ENCODE results near the gene KPNB1. TPM values are rescaled to one million over a fixed set of nuclear protein-coding genes. Genes with fewer than 3 reads are reported as not detected.

Gene KPNB1
- total and polyA plus RNA-seq, 2 of the 8 experiments (the other 6 are each of a cell fraction or from before 2014, with no cell fraction given): 171 to 625 TPM

DNA sequence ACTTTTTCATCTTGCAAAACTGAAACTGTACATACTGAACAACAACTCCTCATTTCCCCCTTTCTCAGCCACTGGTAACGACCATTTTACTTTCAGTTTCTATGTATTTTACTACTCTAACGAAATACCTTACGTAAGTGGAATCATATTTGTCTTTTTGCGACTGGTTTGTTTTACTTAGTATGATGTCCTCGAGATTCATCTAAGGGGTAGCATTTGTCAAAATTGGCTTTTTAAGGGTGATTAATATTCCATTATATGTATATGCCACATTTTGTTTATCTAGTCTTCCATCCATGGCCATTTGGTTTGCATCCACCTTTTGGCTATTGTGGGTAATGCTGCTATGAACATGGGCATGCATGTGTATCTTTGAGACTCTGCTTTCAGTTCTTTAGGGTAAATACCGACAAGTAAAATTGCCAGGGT, 10.4 kb downstream of the KPNB1 start:
- Histone ChIP-seq H3K27ac (ENCODE audit: low read depth, low read length) (no peak overlapping the region), H3K23me2 (ENCODE audit: low read depth, low read length) (no peaks in the 10 kb centered on the region), H2AK5ac (ENCODE audit: low read depth, low read length) (no peak overlapping the region), H3K4me1 (replicated peaks in 1 of 4; ENCODE audit: control insufficient read depth in 3 of 4, insufficient read depth in 4 of 4, low read length in 3 of 4) (peaks cover 0 to 7% (median 5%) of the 10 kb centered on the region in 4 experiments; a peak in 3 of 7 replicates), H3K18ac (ENCODE audit: extremely low read depth, low read length) (no peak overlapping the region), H3K23ac (ENCODE audit: insufficient read length) (no peak overlapping the region), H3K36me3 (ENCODE audit: control insufficient read depth in 2 of 4, insufficient read depth in 4 of 4, low read length in 3 of 4) (peaks cover 61 to 98% (median 89%) of the 10 kb centered on the region in 4 experiments), H2BK120ac (replicated peaks; ENCODE audit: low read depth, low read length) (no peak overlapping the region), H4K5ac (ENCODE audit: insufficient read length, low read depth, low read length) (no peak overlapping the region), H3K79me2 (ENCODE audit: control insufficient read depth in 1 of 2, insufficient read depth in 2 of 2, low read length in 2 of 2) (peaks cover 1 to 57% of the 10 kb centered on the region in 2 experiments), H3K9ac (replicated peaks in 1 of 4; ENCODE audit: extremely low read depth in 1 of 4, low read depth in 3 of 4, low read length in 3 of 4) (no peak overlapping the region), H3K27me3 (replicated peaks in 1 of 4; ENCODE audit: control insufficient read depth in 3 of 4, extremely low read depth in 1 of 4, insufficient read depth in 3 of 4, low read length in 3 of 4) (no peaks in the 10 kb centered on the region), H3K79me1 (ENCODE audit: low read depth, low read length) (peaks cover 2% of the 10 kb centered on the region; the same call in 1 of the 2 replicates), H4K91ac (replicated peaks; ENCODE audit: insufficient read length, low read length) (no peak overlapping the region), H3K4ac (replicated peaks; ENCODE audit: insufficient read length, low read depth, low read length) (no peak overlapping the region), H2BK5ac (ENCODE audit: low read depth, low read length) (no peak overlapping the region), H2BK12ac (ENCODE audit: low read depth, low read length) (no peak overlapping the region), H3K4me3 (ENCODE audit: extremely low read depth in 1 of 4, insufficient read depth in 2 of 4, low read depth in 3 of 4, low read length in 4 of 4) (no peak overlapping the region), H2AFZ (ENCODE audit: low read length) (no peak overlapping the region), H3K56ac (replicated peaks; ENCODE audit: insufficient read length, low read depth, low read length) (no peak overlapping the region), H2BK15ac (ENCODE audit: low read length) (no peak overlapping the region), H4K20me1 (replicated peaks in 1 of 2; ENCODE audit: control insufficient read depth in 1 of 2, insufficient read depth in 2 of 2, low read length in 2 of 2) (peaks cover 18 to 25% of the 10 kb centered on the region in 2 experiments), H3K4me2 (ENCODE audit: insufficient read depth in 1 of 2, low read depth in 2 of 2, low read length in 2 of 2) (no peak overlapping the region), H3K14ac (ENCODE audit: insufficient read length) (no peak overlapping the region), H4K8ac (ENCODE audit: extremely low read depth, insufficient read depth, low read length) (no peak overlapping the region), H2BK20ac (ENCODE audit: low read length) (no peak overlapping the region), H3K9me3 (ENCODE audit: insufficient read depth in 2 of 2, low read depth in 1 of 2, low read length in 1 of 2) (no peaks in the 10 kb centered on the region)
- FAIRE-seq (no peak), DNase-seq (ENCODE audit: low read depth in 1 of 2, low spot score in 2 of 2) (no peak)
- TF ChIP-seq, protein P1, sequence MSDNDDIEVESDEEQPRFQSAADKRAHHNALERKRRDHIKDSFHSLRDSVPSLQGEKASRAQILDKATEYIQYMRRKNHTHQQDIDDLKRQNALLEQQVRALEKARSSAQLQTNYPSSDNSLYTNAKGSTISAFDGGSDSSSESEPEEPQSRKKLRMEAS (IDR thresholded peaks at IDR 0.05): no peak
- TF ChIP-seq, protein P2, sequence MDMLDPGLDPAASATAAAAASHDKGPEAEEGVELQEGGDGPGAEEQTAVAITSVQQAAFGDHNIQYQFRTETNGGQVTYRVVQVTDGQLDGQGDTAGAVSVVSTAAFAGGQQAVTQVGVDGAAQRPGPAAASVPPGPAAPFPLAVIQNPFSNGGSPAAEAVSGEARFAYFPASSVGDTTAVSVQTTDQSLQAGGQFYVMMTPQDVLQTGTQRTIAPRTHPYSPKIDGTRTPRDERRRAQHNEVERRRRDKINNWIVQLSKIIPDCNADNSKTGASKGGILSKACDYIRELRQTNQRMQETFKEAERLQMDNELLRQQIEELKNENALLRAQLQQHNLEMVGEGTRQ (IDR thresholded peaks at IDR 0.05; ENCODE audit: low read length): no peak
- TF ChIP-seq JUND (IDR thresholded peaks at IDR 0.05; ENCODE audit: low read length) (no peak), RXRA (IDR thresholded peaks at IDR 0.05; ENCODE audit: insufficient read depth, low read depth, low read length) (no peak), TCF12 (IDR thresholded peaks at IDR 0.05; ENCODE audit: low read depth, low read length) (no peak), BRCA1 (IDR thresholded peaks at IDR 0.05; ENCODE audit: low read depth, low read length) (no peak)
- TF ChIP-seq, protein P3, sequence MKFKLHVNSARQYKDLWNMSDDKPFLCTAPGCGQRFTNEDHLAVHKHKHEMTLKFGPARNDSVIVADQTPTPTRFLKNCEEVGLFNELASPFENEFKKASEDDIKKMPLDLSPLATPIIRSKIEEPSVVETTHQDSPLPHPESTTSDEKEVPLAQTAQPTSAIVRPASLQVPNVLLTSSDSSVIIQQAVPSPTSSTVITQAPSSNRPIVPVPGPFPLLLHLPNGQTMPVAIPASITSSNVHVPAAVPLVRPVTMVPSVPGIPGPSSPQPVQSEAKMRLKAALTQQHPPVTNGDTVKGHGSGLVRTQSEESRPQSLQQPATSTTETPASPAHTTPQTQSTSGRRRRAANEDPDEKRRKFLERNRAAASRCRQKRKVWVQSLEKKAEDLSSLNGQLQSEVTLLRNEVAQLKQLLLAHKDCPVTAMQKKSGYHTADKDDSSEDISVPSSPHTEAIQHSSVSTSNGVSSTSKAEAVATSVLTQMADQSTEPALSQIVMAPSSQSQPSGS (IDR thresholded peaks at IDR 0.05; ENCODE audit: low read length): no peak
- POLR2A ChIA-PET (ENCODE audit: partially characterized antibody): interaction anchor here (3.0 to 46.3 kb wide), 2 partner anchors 11 to 22 kb away, joined by 18 to 1575 read pairs; partner anchors contain the start of genes KPNB1 and TBKBP1
- CTCF ChIA-PET (ENCODE audit: partially characterized antibody): no interaction called here
- 91% methylated on average over 6 of the region's 6 CpGs; no CpG with 5 or more reads in 1 of the 2 experiments for WGBS, 2 experiments (ENCODE audit: extremely low coverage in 1 of 2, insufficient coverage in 1 of 2, insufficient read length in 1 of 2, insufficient replicate concordance in 2 of 2, low coverage in 1 of 2, low lambda C conversion rate in 2 of 2, missing lambda C conversion rate in 1 of 2)
